Left ventricle myocardium inferior (tissue), 1 donor: Measurements from ENCODE around the gene ARHGEF38. TPM values are rescaled to one million over a fixed set of nuclear protein-coding genes. Genes with fewer than 3 reads are reported as not detected.

Experiments
- DNase-seq: peaks from one replicate; pipeline ENCODE4 v3.0.0-alpha.2; 2020
- H3K27ac ChIP-seq: fragments of 200-600 bp; replicated peaks from 2 replicates; pipeline ENCODE4 v1.8.0; 2021
- H3K27me3 ChIP-seq: fragments of 200-600 bp; 2 replicates; pipeline ENCODE4 v1.8.0; 2021; ENCODE audit warnings: low read depth
- H3K36me3 ChIP-seq: fragments of 200-600 bp; 2 replicates; pipeline ENCODE4 v1.8.0; 2021
- H3K4me1 ChIP-seq: fragments of 200-600 bp; 2 replicates; pipeline ENCODE4 v1.8.0; 2021
- H3K4me3 ChIP-seq: fragments of 200-600 bp; 2 replicates; pipeline ENCODE4 v1.8.0; 2021; ENCODE audit warnings: mild to moderate bottlenecking, moderate library complexity
- H3K9me3 ChIP-seq: fragments of 200-600 bp; replicated peaks from 2 replicates; pipeline ENCODE4 v1.8.0; 2021
- intact Hi-C: fragments of 100-400 bp; cut with micrococcal nuclease; formaldehyde crosslinking; loops from one replicate; pipeline ENCODE4 v1.11.0; 2022
- total RNA-seq: library from RNA; stranded (reverse); fragmentation: NEBNext Ultra II Directional; extraction: Animal tissue kit (Norgen Biotek cat#: 25700); gene quantifications from one replicate; pipeline ENCODE4 v1.2.1, GENCODE V29; 2021
- TF ChIP-seq, protein P1 (sequence below): fragments of 200-600 bp; IDR thresholded peaks from 2 replicates; pipeline ENCODE4 v1.8.0; 2021; ENCODE audit warnings: antibody characterized with exemption, mild to moderate bottlenecking, borderline replicate concordance
- donor health status: DM: no; HTN: yes; CAD: no; lungs with severe emphysema.

Gene ARHGEF38
- total RNA-seq, 1 donor from 2014 or later = not detected

DNA sequence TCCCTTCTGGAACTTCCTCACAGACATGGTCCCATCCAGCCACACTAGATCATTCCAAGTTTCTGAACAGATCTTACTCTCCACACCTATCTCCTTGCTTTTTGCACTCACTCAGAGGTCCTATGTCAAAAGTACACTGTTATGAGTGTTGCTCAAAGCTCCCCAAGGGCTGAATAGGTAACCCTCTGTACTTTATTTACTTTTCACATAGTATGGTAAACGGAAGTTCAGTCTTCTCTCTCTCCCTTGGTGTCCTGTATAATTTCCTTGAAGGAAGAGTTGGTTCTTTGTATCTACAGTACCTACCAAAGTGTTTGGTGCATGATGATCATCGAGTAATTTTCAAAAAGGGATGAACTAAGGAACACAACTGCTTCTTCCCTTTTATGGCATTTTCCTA is 74.4 kb downstream of the ARHGEF38 start:
- Histone ChIP-seq H3K4me1 (peaks cover 48% of the 10 kb centered on the region), H3K36me3 (no peaks in the 10 kb centered on the region), H3K9me3 (no peaks in the 10 kb centered on the region), H3K27me3 (no peaks in the 10 kb centered on the region), H3K4me3 (no peak overlapping the region), H3K27ac (no peak overlapping the region)
- DNase-seq = no peak
- intact Hi-C loops = no loop called here
- TF ChIP-seq, protein P1, sequence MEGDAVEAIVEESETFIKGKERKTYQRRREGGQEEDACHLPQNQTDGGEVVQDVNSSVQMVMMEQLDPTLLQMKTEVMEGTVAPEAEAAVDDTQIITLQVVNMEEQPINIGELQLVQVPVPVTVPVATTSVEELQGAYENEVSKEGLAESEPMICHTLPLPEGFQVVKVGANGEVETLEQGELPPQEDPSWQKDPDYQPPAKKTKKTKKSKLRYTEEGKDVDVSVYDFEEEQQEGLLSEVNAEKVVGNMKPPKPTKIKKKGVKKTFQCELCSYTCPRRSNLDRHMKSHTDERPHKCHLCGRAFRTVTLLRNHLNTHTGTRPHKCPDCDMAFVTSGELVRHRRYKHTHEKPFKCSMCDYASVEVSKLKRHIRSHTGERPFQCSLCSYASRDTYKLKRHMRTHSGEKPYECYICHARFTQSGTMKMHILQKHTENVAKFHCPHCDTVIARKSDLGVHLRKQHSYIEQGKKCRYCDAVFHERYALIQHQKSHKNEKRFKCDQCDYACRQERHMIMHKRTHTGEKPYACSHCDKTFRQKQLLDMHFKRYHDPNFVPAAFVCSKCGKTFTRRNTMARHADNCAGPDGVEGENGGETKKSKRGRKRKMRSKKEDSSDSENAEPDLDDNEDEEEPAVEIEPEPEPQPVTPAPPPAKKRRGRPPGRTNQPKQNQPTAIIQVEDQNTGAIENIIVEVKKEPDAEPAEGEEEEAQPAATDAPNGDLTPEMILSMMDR = no peak

DNA sequence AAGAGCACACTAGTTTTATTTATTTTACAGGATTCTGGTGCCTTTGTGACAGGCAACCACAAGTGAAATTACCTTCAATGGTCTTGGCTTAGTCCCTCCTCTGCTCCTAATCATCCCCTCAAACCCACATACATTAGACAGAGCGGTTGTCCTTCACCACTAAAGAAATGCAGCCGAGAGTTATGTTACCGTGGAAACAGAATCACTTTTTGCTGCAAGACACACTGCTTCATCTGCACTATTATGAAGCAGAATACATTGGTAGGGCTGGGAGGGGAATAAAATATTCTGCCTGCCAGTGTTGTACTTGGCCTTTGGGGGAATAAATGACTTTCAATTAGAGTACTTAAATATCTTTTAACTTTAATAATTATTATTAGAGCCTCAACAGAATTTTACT is 75.2 kb downstream of the ARHGEF38 start:
- Histone ChIP-seq H3K36me3 (no peaks in the 10 kb centered on the region), H3K9me3 (no peaks in the 10 kb centered on the region), H3K27me3 (no peaks in the 10 kb centered on the region), H3K4me3 (no peak overlapping the region), H3K27ac (no peak overlapping the region), H3K4me1 (peaks cover 40% of the 10 kb centered on the region)
- no peak for DNase-seq
- intact Hi-C loops = no loop called here
- TF ChIP-seq, protein P1 = no peak

DNA sequence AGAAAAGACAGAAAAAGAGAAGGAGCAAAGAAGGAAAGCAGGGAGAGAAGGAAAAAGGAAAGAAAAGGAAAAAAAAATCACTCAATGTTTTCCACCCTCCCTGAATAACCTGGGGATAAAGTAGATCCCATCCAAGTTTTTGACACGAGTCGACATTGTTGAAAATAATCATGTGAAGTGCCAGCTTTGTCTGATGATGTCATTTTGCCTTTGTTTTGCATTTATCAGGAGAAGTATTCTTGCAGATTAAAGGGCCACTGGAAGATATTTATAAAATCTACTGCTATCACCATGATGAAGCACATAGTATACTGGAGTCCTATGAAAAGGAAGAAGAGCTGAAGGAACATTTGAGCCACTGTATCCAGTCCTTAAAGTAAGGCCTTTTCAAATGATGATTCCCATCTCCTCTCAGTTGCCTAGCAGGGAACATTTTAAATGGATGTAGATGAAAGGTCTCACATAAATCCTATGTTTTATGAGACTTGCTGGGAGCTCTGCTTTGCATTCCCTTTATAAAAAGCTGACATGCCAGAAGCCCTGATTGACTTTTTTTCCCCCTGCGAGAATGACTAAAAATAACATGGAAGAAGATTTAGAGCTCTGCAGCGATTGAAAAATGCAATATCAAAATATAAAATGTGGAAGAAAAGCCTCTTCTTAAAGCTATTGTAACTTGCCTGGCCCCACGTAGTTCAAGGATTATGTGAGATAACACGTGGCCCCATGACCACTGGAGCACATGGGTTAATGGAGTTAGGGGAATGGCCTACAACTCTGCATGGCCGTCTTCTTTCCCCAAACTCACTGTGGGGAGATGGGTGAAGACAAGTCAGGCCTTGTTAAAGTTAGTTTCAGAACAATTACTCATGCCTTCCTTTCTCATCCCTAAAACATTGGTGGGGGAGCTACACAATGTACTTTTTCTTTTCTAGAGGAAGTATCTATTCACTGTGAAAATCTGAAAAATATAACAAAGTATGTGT is 78.5 kb downstream of the ARHGEF38 start:
- Histone ChIP-seq H3K27ac (peak overlapping the region; percentile 33), H3K9me3 (no peaks in the 10 kb centered on the region), H3K36me3 (no peaks in the 10 kb centered on the region), H3K4me3 (no peak overlapping the region), H3K4me1 (peaks cover 48% of the 10 kb centered on the region), H3K27me3 (no peaks in the 10 kb centered on the region)
- TF ChIP-seq, protein P1 = no peak
- no peak for DNase-seq
- intact Hi-C loops = no loop called here

DNA sequence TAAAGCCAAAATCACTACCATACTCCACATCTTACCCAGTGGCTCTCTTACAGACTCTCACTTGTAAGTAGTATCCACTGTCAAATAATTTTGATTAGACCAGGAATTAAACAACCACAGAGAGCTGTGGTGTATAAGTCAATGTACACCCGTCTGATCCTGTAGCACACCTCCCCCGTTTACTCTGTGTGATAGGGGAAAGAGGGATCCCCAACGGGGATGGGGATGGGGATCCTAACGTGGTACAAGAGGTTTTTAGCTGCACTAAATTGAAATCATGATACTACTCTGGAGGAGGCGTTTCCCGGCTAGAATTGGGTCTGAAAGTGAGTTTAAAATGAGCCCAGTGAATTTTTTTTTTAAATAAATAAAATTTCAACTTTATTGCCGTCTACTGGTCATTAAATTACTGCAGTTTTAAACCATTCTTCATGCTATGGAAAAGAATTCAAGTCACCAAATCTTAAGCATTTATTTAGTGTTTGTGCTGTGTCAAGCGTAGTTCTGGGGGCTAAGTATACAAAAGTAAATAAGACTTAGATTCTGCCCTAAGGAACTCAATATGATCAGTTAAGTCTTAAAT is 79.5 kb downstream of the ARHGEF38 start:
- Histone ChIP-seq H3K4me1 (peaks cover 51% of the 10 kb centered on the region), H3K4me3 (no peak overlapping the region), H3K36me3 (no peaks in the 10 kb centered on the region), H3K27ac (no peak overlapping the region), H3K27me3 (no peaks in the 10 kb centered on the region), H3K9me3 (no peaks in the 10 kb centered on the region)
- DNase-seq = no peak
- TF ChIP-seq, protein P1 = no peak
- intact Hi-C loops = no loop called here

DNA sequence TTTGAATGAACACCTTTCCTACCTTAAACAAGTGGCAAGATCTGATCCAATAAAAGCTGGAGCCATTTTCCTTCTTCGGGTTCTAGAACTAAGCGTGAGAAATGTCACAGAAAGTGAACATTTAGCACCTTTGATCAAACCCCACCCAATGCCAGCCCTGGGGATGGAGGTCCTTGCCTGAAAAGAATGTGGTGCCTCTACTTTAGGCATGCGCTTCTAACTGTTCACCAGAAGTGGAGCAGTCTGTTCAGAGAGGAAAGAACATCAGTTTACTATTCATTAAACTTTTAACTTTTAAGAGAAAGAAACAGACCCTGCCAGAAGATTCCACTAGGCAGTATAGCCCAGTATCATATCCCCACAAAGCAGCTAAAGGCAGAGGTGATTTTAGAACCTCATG is 80.2 kb downstream of the ARHGEF38 start:
- Histone ChIP-seq H3K27ac (peak overlapping the region; percentile 71), H3K4me1 (peaks cover 58% of the 10 kb centered on the region), H3K4me3 (no peak overlapping the region), H3K27me3 (no peaks in the 10 kb centered on the region), H3K9me3 (no peaks in the 10 kb centered on the region), H3K36me3 (no peaks in the 10 kb centered on the region)
- TF ChIP-seq, protein P1 = no peak
- intact Hi-C loops = no loop called here
- no peak for DNase-seq
